Mucosa of stomach (tissue), 1 donor: Measurements from ENCODE around the gene ZNF184.

Experiments
- H3K27me3 ChIP-seq: one replicate; pipeline ENCODE4 v1.7.0; 2013; ENCODE audit warnings: mild to moderate bottlenecking, low read length; ENCODE audit not compliant: control insufficient read depth, insufficient read depth
- H3K36me3 ChIP-seq: one replicate; pipeline ENCODE4 v1.7.0; 2013; ENCODE audit warnings: low read length; ENCODE audit not compliant: control insufficient read depth, insufficient read depth
- H3K4me1 ChIP-seq: one replicate; pipeline ENCODE4 v1.7.0; 2013; ENCODE audit warnings: mild to moderate bottlenecking, low read length; ENCODE audit not compliant: control insufficient read depth, insufficient read depth
- H3K4me3 ChIP-seq: one replicate; pipeline ENCODE4 v1.7.0; 2013; ENCODE audit warnings: low read length
- H3K9ac ChIP-seq: one replicate; pipeline ENCODE4 v1.7.0; 2013; ENCODE audit warnings: mild to moderate bottlenecking, low read length, moderate library complexity
- H3K9me3 ChIP-seq: one replicate; pipeline ENCODE4 v1.7.0; 2013; ENCODE audit warnings: mild to moderate bottlenecking, low read length, moderate library complexity; ENCODE audit not compliant: control insufficient read depth
- donor health status: Pancreatic carcinoma.

The ZNF184 gene

DNA sequence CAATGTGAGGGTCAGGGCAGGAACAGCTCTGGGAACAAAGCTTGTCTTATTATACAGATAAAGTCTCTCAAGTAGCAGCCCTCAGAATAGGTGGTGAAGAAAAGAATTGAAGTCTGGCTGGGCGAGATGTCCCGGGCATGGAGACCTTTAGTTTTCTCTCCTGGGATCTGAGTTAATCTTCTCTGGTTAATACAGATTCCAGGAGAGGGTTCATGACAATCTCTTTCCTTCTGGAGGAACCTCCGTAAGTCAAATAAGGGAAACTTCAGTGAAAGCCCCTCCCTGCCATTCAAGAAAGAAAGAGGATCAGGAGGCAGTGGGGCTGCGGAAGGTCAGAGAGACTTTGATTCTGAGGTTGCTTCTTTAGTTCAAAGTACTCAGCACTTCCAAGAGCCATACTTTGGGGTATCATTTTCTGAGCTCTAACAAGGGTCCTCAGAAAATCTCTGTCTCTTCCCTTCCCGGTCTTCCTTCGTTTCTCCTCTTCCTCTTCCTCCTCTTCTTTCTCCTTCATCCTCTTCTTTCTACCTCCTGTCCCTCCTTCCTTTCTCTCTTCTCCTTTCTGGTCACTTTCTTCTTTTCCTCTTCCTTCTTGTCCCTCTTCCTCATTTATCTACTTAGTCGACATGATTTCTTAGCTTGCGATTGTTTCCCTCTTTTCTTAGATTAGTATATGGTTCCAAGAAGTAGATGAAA lies 4.6 kb upstream of the ZNF184 start:
- Histone ChIP-seq H3K9ac (peak overlapping the region; percentile 93), H3K36me3 (no peaks in the 10 kb centered on the region)

DNA sequence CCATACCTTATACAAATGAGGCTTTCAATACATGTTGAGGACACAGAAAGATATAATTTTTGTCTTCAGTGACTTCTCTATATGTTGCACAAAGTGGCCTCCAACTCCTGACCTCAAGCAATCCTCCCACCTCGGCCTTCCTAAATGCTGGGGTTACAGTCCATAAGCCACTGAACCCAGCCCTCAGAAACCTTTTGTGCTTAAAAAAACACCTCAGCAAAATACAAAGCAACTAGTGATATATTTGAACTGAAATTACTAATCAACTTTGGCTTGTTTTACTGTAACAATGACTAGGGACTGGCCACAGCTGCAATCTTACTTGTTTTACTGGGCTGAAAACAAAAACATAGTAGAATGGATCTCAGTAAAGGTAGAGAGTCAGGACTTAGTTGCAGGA lies 3.2 kb upstream of the ZNF184 start:
- H3K27me3 ChIP-seq, result peaks cover 3% of the 10 kb centered on the region
- no peaks in the 10 kb centered on the region for H3K36me3 ChIP-seq
- H3K9me3 ChIP-seq, result no peaks in the 10 kb centered on the region
- H3K4me1 ChIP-seq, result peaks cover 14% of the 10 kb centered on the region
- no peak overlapping the region for H3K9ac ChIP-seq
- no peak overlapping the region for H3K4me3 ChIP-seq

More for the DNA sequence above, 4.6 kb upstream of the ZNF184 start:
- peaks cover 3% of the 10 kb centered on the region for H3K27me3 ChIP-seq
- peaks cover 12% of the 10 kb centered on the region for H3K4me1 ChIP-seq
- H3K4me3 ChIP-seq, result no peak overlapping the region
- H3K9me3 ChIP-seq, result no peaks in the 10 kb centered on the region

DNA sequence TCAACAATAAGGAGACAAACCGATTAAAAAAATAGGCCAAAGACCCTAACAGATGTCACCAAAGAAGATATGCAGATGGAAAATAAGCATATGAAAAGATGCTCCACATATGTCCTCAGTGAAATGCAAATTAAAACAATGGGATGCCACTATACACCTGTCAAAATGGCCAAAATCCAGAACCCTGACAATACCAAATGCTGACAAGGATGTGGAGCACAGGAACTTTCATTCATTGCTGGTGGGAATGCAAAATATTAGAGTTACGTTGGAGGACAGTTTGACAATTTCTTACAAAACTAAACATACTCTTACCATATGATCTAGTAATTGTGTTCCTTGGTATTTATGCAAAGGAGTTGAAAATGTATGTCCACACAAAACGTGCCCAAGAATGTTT lies 1.8 kb upstream of the ZNF184 start:
- no peaks in the 10 kb centered on the region for H3K9me3 ChIP-seq
- H3K4me1 ChIP-seq, result peaks cover 16% of the 10 kb centered on the region
- H3K36me3 ChIP-seq, result no peaks in the 10 kb centered on the region
- no peak overlapping the region for H3K4me3 ChIP-seq
- no peak overlapping the region for H3K9ac ChIP-seq
- H3K27me3 ChIP-seq, result peaks cover 3% of the 10 kb centered on the region

GRCh38 chr6:27474172-27474465 lies 1.2 kb upstream of the ZNF184 start:
- Histone ChIP-seq H3K4me1 (peaks cover 16% of the 10 kb centered on the region), H3K27me3 (peaks cover 3% of the 10 kb centered on the region), H3K9ac (no peak overlapping the region), H3K36me3 (no peaks in the 10 kb centered on the region), H3K4me3 (no peak overlapping the region), H3K9me3 (no peaks in the 10 kb centered on the region)

- Histone ChIP-seq H3K4me1 (peaks cover 5% of the 10 kb centered on the region), H3K36me3 (no peaks in the 10 kb centered on the region), H3K27me3 (peaks cover 1% of the 10 kb centered on the region), H3K4me3 (peak overlapping the region; percentile 73), H3K9ac (peak overlapping the region; percentile 95), H3K9me3 (no peaks in the 10 kb centered on the region)
Observed at GRCh38 chr6:27472182-27472616, 706 bp downstream of the ZNF184 start.

- Histone ChIP-seq H3K4me3 (peak overlapping the region; percentile 73), H3K9ac (peak overlapping the region; percentile 95), H3K9me3 (no peaks in the 10 kb centered on the region), H3K36me3 (no peaks in the 10 kb centered on the region), H3K4me1 (peaks cover 5% of the 10 kb centered on the region), H3K27me3 (no peaks in the 10 kb centered on the region)
Observed at GRCh38 chr6:27471365-27472115, 1.4 kb downstream of the ZNF184 start.

GRCh38 chr6:27470023-27470422 lies 2.9 kb downstream of the ZNF184 start:
- Histone ChIP-seq H3K9ac (no peak overlapping the region), H3K4me1 (peaks cover 5% of the 10 kb centered on the region), H3K27me3 (no peaks in the 10 kb centered on the region), H3K4me3 (no peak overlapping the region), H3K36me3 (no peaks in the 10 kb centered on the region), H3K9me3 (no peaks in the 10 kb centered on the region)

GRCh38 chr6:27468334-27468733 lies 4.6 kb downstream of the ZNF184 start:
- peaks cover 5% of the 10 kb centered on the region for H3K4me1 ChIP-seq
- H3K27me3 ChIP-seq, result no peaks in the 10 kb centered on the region
- H3K9ac ChIP-seq, result no peak overlapping the region
- no peak overlapping the region for H3K4me3 ChIP-seq
- H3K36me3 ChIP-seq, result no peaks in the 10 kb centered on the region
- no peaks in the 10 kb centered on the region for H3K9me3 ChIP-seq

DNA sequence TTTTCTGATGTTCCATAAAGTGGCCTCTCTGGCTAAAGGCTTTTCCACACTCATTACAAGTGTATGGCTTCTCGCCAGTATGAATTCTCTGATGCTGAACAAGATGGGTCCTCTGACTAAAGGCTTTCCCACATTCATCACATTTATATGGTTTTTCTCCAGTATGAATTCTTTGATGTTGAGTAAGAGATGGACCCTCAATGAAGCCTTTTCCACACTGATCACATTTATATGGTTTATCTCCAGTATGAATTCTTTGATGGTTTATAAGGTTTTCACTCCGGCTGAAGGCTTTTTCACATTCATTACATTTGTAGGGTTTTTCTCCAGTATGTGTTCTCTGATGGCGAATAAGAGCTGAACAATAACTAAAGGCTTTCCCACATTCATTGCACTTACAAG lies 20.4 kb downstream of the ZNF184 start:
- Histone ChIP-seq H3K27me3 (no peaks in the 10 kb centered on the region), H3K9ac (no peak overlapping the region), H3K4me1 (no peaks in the 10 kb centered on the region), H3K9me3 (peaks cover 39% of the 10 kb centered on the region), H3K4me3 (no peak overlapping the region), H3K36me3 (peaks cover 16% of the 10 kb centered on the region)

- H3K9ac ChIP-seq, result no peak overlapping the region
- no peaks in the 10 kb centered on the region for H3K27me3 ChIP-seq
- peaks cover 16% of the 10 kb centered on the region for H3K36me3 ChIP-seq
- H3K4me1 ChIP-seq, result no peaks in the 10 kb centered on the region
- H3K4me3 ChIP-seq, result no peak overlapping the region
- peaks cover 39% of the 10 kb centered on the region for H3K9me3 ChIP-seq
Observed at GRCh38 chr6:27451660-27452390, 21.1 kb downstream of the ZNF184 start.

GRCh38 chr6:27448456-27448855 lies 24.4 kb downstream of the ZNF184 start:
- Histone ChIP-seq H3K27me3 (no peaks in the 10 kb centered on the region), H3K36me3 (peaks cover 10% of the 10 kb centered on the region), H3K4me1 (no peaks in the 10 kb centered on the region), H3K9me3 (peaks cover 26% of the 10 kb centered on the region), H3K9ac (no peak overlapping the region), H3K4me3 (no peak overlapping the region)

DNA sequence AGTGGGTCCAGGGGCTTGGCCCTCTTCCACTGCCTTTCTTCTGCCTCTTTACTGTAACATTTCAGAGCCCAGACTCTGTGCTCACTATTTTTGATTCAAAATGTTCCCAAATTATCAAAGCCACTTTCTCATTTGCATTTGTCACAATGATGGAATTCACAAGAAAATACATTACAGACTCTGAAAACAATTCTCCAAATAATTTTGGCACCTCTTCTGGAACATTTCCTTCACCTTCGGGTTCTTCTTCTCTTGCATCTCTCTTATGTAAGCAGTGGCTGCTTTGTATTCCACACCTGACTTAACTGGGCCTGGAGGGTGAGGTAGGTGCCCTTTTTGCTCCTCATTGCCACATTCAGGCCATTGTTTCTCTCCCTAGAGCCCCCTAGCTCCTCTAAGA lies 30.0 kb downstream of the ZNF184 start:
- Histone ChIP-seq H3K9ac (no peak overlapping the region), H3K4me3 (no peak overlapping the region), H3K4me1 (no peaks in the 10 kb centered on the region), H3K9me3 (no peaks in the 10 kb centered on the region), H3K36me3 (no peaks in the 10 kb centered on the region), H3K27me3 (no peaks in the 10 kb centered on the region)
